GM18505 (cell line): ENCODE data around the gene ZNF618.

Experiments
- ATAC-seq: cut with Tn5 transposase; IDR thresholded peaks from one replicate; pipeline ENCODE4 v1.9.1; 2021; ENCODE audit not compliant: unreplicated experiment
- POLR2A ChIP-seq: IDR thresholded peaks from 4 replicates; pipeline ENCODE4 v1.6.1; 2011; ENCODE audit warnings: borderline replicate concordance; ENCODE audit not compliant: insufficient read depth, insufficient read length; ENCODE audit errors: extremely low read depth

ZNF618 gene

GRCh38 chr9:113911850-113912557 lies 35.9 kb downstream of the ZNF618 start:
- ATAC-seq, result no peak
- no peak for TF ChIP-seq POLR2A

GRCh38 chr9:113912816-113913215 lies 36.7 kb downstream of the ZNF618 start:
- no peak for ATAC-seq
- TF ChIP-seq POLR2A, result no peak

GRCh38 chr9:113913426-113914195 lies 37.5 kb downstream of the ZNF618 start:
- ATAC-seq, result no peak
- no peak for TF ChIP-seq POLR2A

GRCh38 chr9:113914517-113914916 lies 38.4 kb downstream of the ZNF618 start:
- no peak for ATAC-seq
- no peak for TF ChIP-seq POLR2A

- no peak for TF ChIP-seq POLR2A
- ATAC-seq, result no peak
Measured at GRCh38 chr9:113915817-113916434, 39.8 kb downstream of the ZNF618 start.

- no peak for TF ChIP-seq POLR2A
- no peak for ATAC-seq
Measured at GRCh38 chr9:113916931-113917330, 40.8 kb downstream of the ZNF618 start.

GRCh38 chr9:113918697-113919350 lies 42.7 kb downstream of the ZNF618 start:
- ATAC-seq, result no peak
- TF ChIP-seq POLR2A, result no peak

- ATAC-seq, result no peak
- no peak for TF ChIP-seq POLR2A
Measured at GRCh38 chr9:113919382-113919781, 43.3 kb downstream of the ZNF618 start.

- ATAC-seq, result no peak
- no peak for TF ChIP-seq POLR2A
Measured at GRCh38 chr9:113919871-113920270, 43.8 kb downstream of the ZNF618 start.

- ATAC-seq, result no peak
Measured at GRCh38 chr9:113920872-113921271, 44.8 kb downstream of the ZNF618 start.

GRCh38 chr9:113921396-113921925 lies 45.4 kb downstream of the ZNF618 start:
- no peak for TF ChIP-seq POLR2A
- no peak for ATAC-seq

More at GRCh38 chr9:113920872-113921271, 44.8 kb downstream of the ZNF618 start:
- no peak for TF ChIP-seq POLR2A

GRCh38 chr9:113922160-113922559 lies 46.1 kb downstream of the ZNF618 start:
- no peak for TF ChIP-seq POLR2A
- ATAC-seq, result no peak

GRCh38 chr9:113926211-113926610 lies 50.1 kb downstream of the ZNF618 start:
- ATAC-seq, result no peak
- no peak for TF ChIP-seq POLR2A
